ENCODE measurements around the gene INTS1.

INTS1 gene

GRCh38 chr7:1455955-1456354, 48.2 kb downstream of the INTS1 start:
- Histone ChIP-seq H3K27me3 (ENCODE audit: insufficient read depth, low read length, poor library complexity) (no peaks in the 10 kb centered on the region), H2AK5ac (ENCODE audit: low read length) (no peak overlapping the region), H3K27ac (ENCODE audit: low read depth, low read length) (no peak overlapping the region), H3K23ac (ENCODE audit: low read length) (no peak overlapping the region), H3K79me2 (ENCODE audit: control insufficient read depth, insufficient read depth, low read length) (no peaks in the 10 kb centered on the region), H3K4me3 (ENCODE audit: low read length) (no peak overlapping the region), H2BK120ac (ENCODE audit: low read depth, low read length) (no peak overlapping the region), H3K56ac (ENCODE audit: low read length) (no peak overlapping the region), H3K4me1 (ENCODE audit: control insufficient read depth, low read depth, low read length) (no peaks in the 10 kb centered on the region), H3K18ac (ENCODE audit: low read length) (no peak overlapping the region), H4K8ac (ENCODE audit: low read depth, low read length) (no peak overlapping the region), H3K4ac (ENCODE audit: low read depth, low read length) (no peak overlapping the region), H3K4me2 (ENCODE audit: low read length) (no peak overlapping the region), H2BK5ac (ENCODE audit: low read length) (no peak overlapping the region), H3K79me1 (ENCODE audit: low read length) (no peaks in the 10 kb centered on the region), H3K36me3 (ENCODE audit: control insufficient read depth, insufficient read depth, low read length) (no peaks in the 10 kb centered on the region), H2BK15ac (replicated peaks; ENCODE audit: low read depth) (no peak overlapping the region), H3K9ac (ENCODE audit: low read length) (no peak overlapping the region), H4K5ac (ENCODE audit: low read length) (no peak overlapping the region)
- WGBS (ENCODE audit: extremely low coverage, insufficient coverage, low lambda C conversion rate) = no CpG with 5 or more reads among the region's 13 CpGs
- no peak for DNase-seq

GRCh38 chr7:1455241-1455939, 48.8 kb downstream of the INTS1 start:
- Histone ChIP-seq H3K56ac (ENCODE audit: low read length) (no peak overlapping the region), H2AK5ac (ENCODE audit: low read length) (no peak overlapping the region), H3K18ac (ENCODE audit: low read length) (no peak overlapping the region), H2BK15ac (replicated peaks; ENCODE audit: low read depth) (no peak overlapping the region), H3K4me1 (ENCODE audit: control insufficient read depth, low read depth, low read length) (no peaks in the 10 kb centered on the region), H3K79me1 (ENCODE audit: low read length) (no peaks in the 10 kb centered on the region), H3K36me3 (ENCODE audit: control insufficient read depth, insufficient read depth, low read length) (no peaks in the 10 kb centered on the region), H2BK5ac (ENCODE audit: low read length) (no peak overlapping the region), H3K4me2 (ENCODE audit: low read length) (no peak overlapping the region), H3K9ac (ENCODE audit: low read length) (no peak overlapping the region), H3K4me3 (ENCODE audit: low read length) (no peak overlapping the region), H3K27ac (ENCODE audit: low read depth, low read length) (no peak overlapping the region), H3K23ac (ENCODE audit: low read length) (no peak overlapping the region), H3K4ac (ENCODE audit: low read depth, low read length) (no peak overlapping the region), H4K8ac (ENCODE audit: low read depth, low read length) (no peak overlapping the region), H3K79me2 (ENCODE audit: control insufficient read depth, insufficient read depth, low read length) (no peaks in the 10 kb centered on the region), H2BK120ac (ENCODE audit: low read depth, low read length) (no peak overlapping the region), H3K27me3 (ENCODE audit: insufficient read depth, low read length, poor library complexity) (no peaks in the 10 kb centered on the region), H4K5ac (ENCODE audit: low read length) (no peak overlapping the region)
- no peak for DNase-seq
- WGBS (ENCODE audit: extremely low coverage, insufficient coverage, low lambda C conversion rate) = no CpG with 5 or more reads among the region's 26 CpGs

GRCh38 chr7:1454542-1454941, 49.6 kb downstream of the INTS1 start:
- no peak overlapping the region for H3K27ac ChIP-seq (ENCODE audit: low read depth, low read length)

GRCh38 chr7:1452205-1452604, 52.0 kb downstream of the INTS1 start:
- DNase-seq = no peak
- Histone ChIP-seq H3K18ac (ENCODE audit: low read length) (no peak overlapping the region), H3K9ac (ENCODE audit: low read length) (no peak overlapping the region), H3K4me2 (ENCODE audit: low read length) (no peak overlapping the region), H3K23ac (ENCODE audit: low read length) (no peak overlapping the region), H4K8ac (ENCODE audit: low read depth, low read length) (no peak overlapping the region), H2BK15ac (replicated peaks; ENCODE audit: low read depth) (no peak overlapping the region), H2BK120ac (ENCODE audit: low read depth, low read length) (no peak overlapping the region), H2AK5ac (ENCODE audit: low read length) (no peak overlapping the region), H4K5ac (ENCODE audit: low read length) (no peak overlapping the region), H2BK5ac (ENCODE audit: low read length) (no peak overlapping the region), H3K4ac (ENCODE audit: low read depth, low read length) (no peak overlapping the region), H3K79me1 (ENCODE audit: low read length) (no peaks in the 10 kb centered on the region), H3K27ac (ENCODE audit: low read depth, low read length) (no peak overlapping the region), H3K36me3 (ENCODE audit: control insufficient read depth, insufficient read depth, low read length) (no peaks in the 10 kb centered on the region), H3K56ac (ENCODE audit: low read length) (no peak overlapping the region), H3K4me1 (ENCODE audit: control insufficient read depth, low read depth, low read length) (no peaks in the 10 kb centered on the region), H3K27me3 (ENCODE audit: insufficient read depth, low read length, poor library complexity) (no peaks in the 10 kb centered on the region), H3K79me2 (ENCODE audit: control insufficient read depth, insufficient read depth, low read length) (no peaks in the 10 kb centered on the region), H3K4me3 (ENCODE audit: low read length) (no peak overlapping the region)
- no CpG with 5 or more reads among the region's 19 CpGs for WGBS (ENCODE audit: extremely low coverage, insufficient coverage, low lambda C conversion rate)

More at GRCh38 chr7:1454542-1454941, 49.6 kb downstream of the INTS1 start:
- Histone ChIP-seq H4K5ac (ENCODE audit: low read length) (no peak overlapping the region), H3K56ac (ENCODE audit: low read length) (no peak overlapping the region), H3K4me2 (ENCODE audit: low read length) (no peak overlapping the region), H2BK120ac (ENCODE audit: low read depth, low read length) (no peak overlapping the region), H3K4me1 (ENCODE audit: control insufficient read depth, low read depth, low read length) (no peaks in the 10 kb centered on the region), H3K18ac (ENCODE audit: low read length) (no peak overlapping the region), H3K79me1 (ENCODE audit: low read length) (no peaks in the 10 kb centered on the region), H3K79me2 (ENCODE audit: control insufficient read depth, insufficient read depth, low read length) (no peaks in the 10 kb centered on the region), H3K23ac (ENCODE audit: low read length) (no peak overlapping the region), H3K27me3 (ENCODE audit: insufficient read depth, low read length, poor library complexity) (no peaks in the 10 kb centered on the region), H3K9ac (ENCODE audit: low read length) (no peak overlapping the region), H3K4me3 (ENCODE audit: low read length) (no peak overlapping the region), H3K36me3 (ENCODE audit: control insufficient read depth, insufficient read depth, low read length) (no peaks in the 10 kb centered on the region), H2BK5ac (ENCODE audit: low read length) (no peak overlapping the region), H4K8ac (ENCODE audit: low read depth, low read length) (no peak overlapping the region), H3K4ac (ENCODE audit: low read depth, low read length) (no peak overlapping the region), H2BK15ac (replicated peaks; ENCODE audit: low read depth) (no peak overlapping the region), H2AK5ac (ENCODE audit: low read length) (no peak overlapping the region)
- WGBS (ENCODE audit: extremely low coverage, insufficient coverage, low lambda C conversion rate) = no CpG with 5 or more reads among the region's 14 CpGs
- no peak for DNase-seq

DNA sequence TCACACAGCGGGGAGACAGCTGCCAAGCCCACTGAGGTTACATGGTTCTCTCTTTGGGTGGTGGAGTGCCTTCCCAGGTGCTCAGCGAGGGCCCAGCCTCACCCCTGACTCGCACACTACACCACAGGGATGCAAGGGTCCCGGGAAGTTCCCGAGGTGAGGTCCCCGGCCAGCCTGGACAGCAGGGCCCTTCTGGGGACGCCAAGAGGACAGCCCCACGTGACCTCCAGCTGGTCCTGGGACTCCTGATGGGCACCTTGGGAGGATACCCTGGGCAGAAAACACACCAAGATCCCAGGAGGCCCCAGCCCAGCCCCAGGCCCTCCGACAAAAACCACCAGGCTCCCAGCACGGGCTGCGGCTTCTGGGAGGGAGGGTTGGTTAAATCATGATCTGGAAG, 53.2 kb downstream of the INTS1 start:
- H2BK5ac ChIP-seq (ENCODE audit: low read length) = no peak overlapping the region
- no peak overlapping the region for H3K18ac ChIP-seq (ENCODE audit: low read length)
- no peak for DNase-seq
- no peaks in the 10 kb centered on the region for H3K27me3 ChIP-seq (ENCODE audit: insufficient read depth, low read length, poor library complexity)
- no peak overlapping the region for H2BK15ac ChIP-seq (replicated peaks; ENCODE audit: low read depth)
- H2BK120ac ChIP-seq (ENCODE audit: low read depth, low read length) = no peak overlapping the region
- H3K4ac ChIP-seq (ENCODE audit: low read depth, low read length) = no peak overlapping the region
- no peak overlapping the region for H4K5ac ChIP-seq (ENCODE audit: low read length)
- H3K79me2 ChIP-seq (ENCODE audit: control insufficient read depth, insufficient read depth, low read length) = no peaks in the 10 kb centered on the region
- H3K23ac ChIP-seq (ENCODE audit: low read length) = no peak overlapping the region
- H4K8ac ChIP-seq (ENCODE audit: low read depth, low read length) = no peak overlapping the region
- H3K9ac ChIP-seq (ENCODE audit: low read length) = no peak overlapping the region
- H3K27ac ChIP-seq (ENCODE audit: low read depth, low read length) = no peak overlapping the region
- no peak overlapping the region for H2AK5ac ChIP-seq (ENCODE audit: low read length)
- H3K4me1 ChIP-seq (ENCODE audit: control insufficient read depth, low read depth, low read length) = no peaks in the 10 kb centered on the region
- no peaks in the 10 kb centered on the region for H3K36me3 ChIP-seq (ENCODE audit: control insufficient read depth, insufficient read depth, low read length)
- no peak overlapping the region for H3K56ac ChIP-seq (ENCODE audit: low read length)
- H3K4me3 ChIP-seq (ENCODE audit: low read length) = no peak overlapping the region
- H3K79me1 ChIP-seq (ENCODE audit: low read length) = no peaks in the 10 kb centered on the region
- H3K4me2 ChIP-seq (ENCODE audit: low read length) = no peak overlapping the region
- WGBS (ENCODE audit: extremely low coverage, insufficient coverage, low lambda C conversion rate) = no CpG with 5 or more reads among the region's 11 CpGs

DNA sequence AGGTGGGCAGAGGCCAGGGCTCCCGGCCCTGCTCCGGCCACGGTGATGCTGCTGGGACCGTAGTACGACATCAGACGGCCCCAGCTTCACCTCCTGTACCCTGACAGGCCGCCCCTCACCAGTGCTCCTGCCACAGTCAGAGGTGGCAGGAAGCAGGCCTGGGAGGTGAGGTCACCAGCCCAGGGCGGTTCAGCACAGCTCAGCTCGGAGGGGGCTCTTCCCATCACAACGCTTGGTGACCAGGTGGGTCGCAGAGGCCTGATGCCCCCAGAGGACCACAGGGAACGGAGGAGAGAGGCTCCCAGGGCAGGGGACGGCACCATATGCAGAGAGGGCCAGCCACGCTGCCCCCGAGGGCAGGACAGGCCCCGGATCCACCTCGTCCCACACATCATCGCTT, 53.8 kb downstream of the INTS1 start:
- Histone ChIP-seq H2AK5ac (ENCODE audit: low read length) (no peak overlapping the region), H3K9ac (ENCODE audit: low read length) (no peak overlapping the region), H3K79me2 (ENCODE audit: control insufficient read depth, insufficient read depth, low read length) (no peaks in the 10 kb centered on the region), H4K5ac (ENCODE audit: low read length) (no peak overlapping the region), H2BK15ac (replicated peaks; ENCODE audit: low read depth) (no peak overlapping the region), H3K36me3 (ENCODE audit: control insufficient read depth, insufficient read depth, low read length) (no peaks in the 10 kb centered on the region), H3K4me1 (ENCODE audit: control insufficient read depth, low read depth, low read length) (no peaks in the 10 kb centered on the region), H3K27me3 (ENCODE audit: insufficient read depth, low read length, poor library complexity) (no peaks in the 10 kb centered on the region), H3K18ac (ENCODE audit: low read length) (no peak overlapping the region), H3K23ac (ENCODE audit: low read length) (no peak overlapping the region), H3K4me2 (ENCODE audit: low read length) (no peak overlapping the region), H4K8ac (ENCODE audit: low read depth, low read length) (no peak overlapping the region), H2BK120ac (ENCODE audit: low read depth, low read length) (no peak overlapping the region), H3K79me1 (ENCODE audit: low read length) (no peaks in the 10 kb centered on the region), H2BK5ac (ENCODE audit: low read length) (no peak overlapping the region), H3K56ac (ENCODE audit: low read length) (no peak overlapping the region), H3K4me3 (ENCODE audit: low read length) (no peak overlapping the region), H3K27ac (ENCODE audit: low read depth, low read length) (no peak overlapping the region), H3K4ac (ENCODE audit: low read depth, low read length) (no peak overlapping the region)
- no peak for DNase-seq
- WGBS (ENCODE audit: extremely low coverage, insufficient coverage, low lambda C conversion rate) = no CpG with 5 or more reads among the region's 18 CpGs
